CD4-positive, alpha-beta T cell treated with Interferon gamma for 1 hour (primary cell): ENCODE data around the gene RPS18.
"Not testable (repeated sequence)": the region's sequence is repeated elsewhere in the genome, so short reads cannot be mapped to it uniquely, and the experiment has no call there.

Source experiments
- DNase-seq: peaks from one replicate; pipeline ENCODE4 v3.0.0-alpha.2; 2020

Gene RPS18

GRCh38 chr6:33271468-33272274, at the start of gene RPS18, which contains the start of gene VPS52:
RPS18 (plus strand) TSS chr6:33272075; CDS start chr6:33272120, 45 bp downstream.
VPS52 (minus strand) TSS chr6:33271876; CDS start chr6:33271675, 201 bp downstream.
- peak; percentile 96 for DNase-seq

GRCh38 chr6:33226503-33227120, 45.3 kb upstream of the RPS18 start:
- not testable (repeated sequence) for DNase-seq

- no peak for DNase-seq
These were observed 36.6 kb upstream of the RPS18 start for GRCh38 chr6:33235221-33235634.

- DNase-seq: no peak
These were observed 35.5 kb upstream of the RPS18 start for GRCh38 chr6:33236328-33236727.

GRCh38 chr6:33236852-33237251, 35.0 kb upstream of the RPS18 start:
- no peak for DNase-seq

GRCh38 chr6:33237741-33238140, 34.1 kb upstream of the RPS18 start:
- DNase-seq: no peak

- DNase-seq: no peak
These were observed 29.9 kb upstream of the RPS18 start for GRCh38 chr6:33241968-33242367.

- DNase-seq: no peak
These were observed 28.4 kb upstream of the RPS18 start for GRCh38 chr6:33243476-33243875.

- DNase-seq: peak; percentile 88
These were observed 23.8 kb upstream of the RPS18 start for GRCh38 chr6:33247977-33248642.

- DNase-seq: no peak
These were observed 23.3 kb upstream of the RPS18 start for GRCh38 chr6:33248643-33248931.

- DNase-seq: peak; percentile 99
These were observed 22.7 kb upstream of the RPS18 start for GRCh38 chr6:33248932-33249731.

GRCh38 chr6:33249732-33250630, 21.9 kb upstream of the RPS18 start:
- DNase-seq: no peak

- DNase-seq: no peak
These were observed 21.1 kb upstream of the RPS18 start for GRCh38 chr6:33250731-33251130.

- DNase-seq: no peak
These were observed 20.4 kb upstream of the RPS18 start for GRCh38 chr6:33251395-33252012.

GRCh38 chr6:33252759-33253158, 19.1 kb upstream of the RPS18 start:
- no peak for DNase-seq

- DNase-seq: no peak
These were observed 17.3 kb upstream of the RPS18 start for GRCh38 chr6:33254591-33254990.

GRCh38 chr6:33259032-33259431, 12.8 kb upstream of the RPS18 start:
- DNase-seq: no peak

GRCh38 chr6:33262490-33262889, 9.4 kb upstream of the RPS18 start:
- DNase-seq: not testable (repeated sequence)

- DNase-seq: no peak
These were observed 7.9 kb upstream of the RPS18 start for GRCh38 chr6:33264015-33264414.

- DNase-seq: no peak
These were observed 783 bp upstream of the RPS18 start for GRCh38 chr6:33271117-33271467.

- DNase-seq: no peak
These were observed 627 bp downstream of the RPS18 start for GRCh38 chr6:33272275-33273128.
